Right renal cortex interstitium (tissue), 3 donors: ENCODE results near the gene IRGM. TPM values are rescaled to one million over a fixed set of nuclear protein-coding genes. Genes with fewer than 3 reads are reported as not detected.
A peak's percentile ranks its signal among the peaks of the same experiment; 100 is the strongest.
"Not testable (repeated sequence)": the region's sequence is repeated elsewhere in the genome, so short reads cannot be mapped to it uniquely, and the experiment has no call there.

Experiments
- DNase-seq, 3 donors: peaks; one replicate each; pipeline ENCODE4 v3.0.0-alpha.2; 2013; ENCODE audit warnings: low read depth in 3 of 3, low spot score in 2 of 3
- polyA plus RNA-seq, 3 donors: library from polyadenylated mRNA; unstranded; fragments of 120-200 nt; gene quantifications; one replicate each; pipeline ENCODE4 v1.2.1, GENCODE V29; 2013; ENCODE audit not compliant: insufficient read length in 3 of 3

IRGM gene
- 1 to 10 TPM in 1 of 3 donors, under 1 TPM in 2; 0.25 to 1.6 (median 0.48) TPM for polyA plus RNA-seq

GRCh38 chr5:150846308-150846653 is at the start of gene IRGM:
Gene IRGM, plus strand, starts transcription at chr5:150846521. Its CDS starts 1,603 bp downstream, at chr5:150848124.
- not testable (repeated sequence) for DNase-seq

GRCh38 chr5:150797384-150797783 is 48.9 kb upstream of the IRGM start:
- no peak for DNase-seq

DNA sequence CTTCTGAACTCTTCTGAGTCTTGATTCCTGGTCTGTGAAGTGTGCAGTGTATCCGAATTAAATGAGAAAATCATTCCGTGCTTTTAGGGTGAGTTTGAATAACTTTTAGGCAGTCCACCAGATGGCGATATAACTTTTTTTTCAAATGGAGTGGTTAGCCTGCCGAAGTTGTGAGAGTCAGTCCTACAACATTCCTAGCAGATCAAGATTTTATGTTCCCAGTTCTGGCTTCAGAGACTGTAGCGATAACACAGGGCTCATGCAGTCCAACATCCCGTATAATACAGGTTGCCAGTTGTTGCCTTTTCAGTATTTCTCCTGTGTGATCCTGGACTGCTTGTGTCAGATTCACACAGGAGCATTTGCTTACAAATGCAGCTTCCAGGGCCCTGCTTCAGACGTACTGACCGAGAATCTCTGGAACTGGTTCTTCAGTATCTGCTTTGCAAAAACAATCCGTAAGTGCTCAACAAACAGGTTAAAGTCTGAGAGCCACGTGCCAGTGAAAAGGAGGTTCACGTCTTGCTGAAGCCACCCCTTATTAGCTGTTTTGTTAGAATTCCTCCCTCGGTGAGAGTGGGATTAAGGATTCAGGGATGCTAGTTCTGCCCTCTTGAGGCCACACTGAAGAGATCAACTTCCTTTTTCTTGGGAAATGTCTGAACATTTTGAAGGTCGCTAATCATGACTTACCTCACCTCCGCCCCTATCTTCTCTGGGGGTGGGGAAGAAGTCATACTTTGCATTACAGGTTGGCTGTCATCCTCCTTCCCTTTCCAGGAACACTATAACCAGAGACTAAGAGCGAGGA is 45.0 kb upstream of the IRGM start:
- peak in 1 of 3 donors; percentile 79 for DNase-seq

DNA sequence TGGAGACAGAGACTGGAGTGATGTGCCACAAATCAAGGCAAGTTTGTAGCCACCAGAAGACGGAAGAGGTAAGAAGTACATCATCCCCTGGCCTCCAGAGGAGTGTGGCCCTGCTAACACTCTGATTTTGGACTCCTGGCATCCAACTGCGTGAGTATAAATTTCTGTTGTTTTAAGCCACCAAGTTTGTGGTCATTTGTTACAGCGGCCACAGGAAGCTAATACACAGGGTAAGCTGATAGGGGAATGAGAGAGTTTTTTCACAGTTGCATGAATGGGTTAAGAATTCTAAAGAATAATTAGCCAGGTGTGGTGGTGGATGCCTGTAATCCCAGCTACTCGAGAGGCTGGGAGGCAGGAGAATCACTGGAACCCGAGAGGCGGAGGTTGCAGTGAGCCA is 41.9 kb upstream of the IRGM start:
- DNase-seq, result no peak

DNA sequence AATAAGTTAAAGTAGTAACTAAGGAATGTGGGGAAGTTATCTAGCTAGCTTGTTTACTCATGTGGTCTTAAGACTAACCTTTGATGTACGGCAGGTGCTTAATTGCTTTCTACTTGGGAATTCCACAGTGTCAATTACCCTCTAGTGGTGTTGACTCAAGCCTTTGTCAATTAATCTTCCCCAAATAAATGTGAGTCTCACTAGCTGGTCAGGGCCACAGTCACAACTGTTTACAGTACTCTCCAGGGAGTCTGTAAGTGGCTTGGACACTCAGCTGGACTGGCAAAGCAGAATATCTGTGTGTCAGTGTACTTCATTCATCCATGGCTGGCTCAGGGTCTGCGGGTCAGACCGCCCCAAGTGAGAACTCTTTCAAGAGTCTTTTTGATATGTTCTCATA is 37.0 kb upstream of the IRGM start:
- no peak for DNase-seq

DNA sequence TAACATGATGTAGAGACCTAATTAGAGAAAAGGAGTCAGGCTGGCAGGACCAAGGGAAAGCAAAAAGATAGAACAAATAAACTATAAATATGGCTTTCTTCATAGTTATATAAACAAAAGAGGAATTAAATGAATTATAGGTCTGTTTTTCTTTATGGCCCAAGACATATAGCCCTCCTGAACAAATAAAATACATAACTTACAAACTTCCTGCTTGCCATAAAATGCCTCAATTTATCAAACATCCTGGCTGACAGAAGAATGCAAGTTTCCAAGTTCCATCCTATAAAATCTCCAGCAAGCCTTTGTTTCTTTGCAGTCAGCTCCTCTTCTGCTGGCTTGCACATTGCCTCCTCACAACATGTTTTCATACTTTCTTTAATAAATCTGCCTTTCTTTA is 31.3 kb upstream of the IRGM start:
- DNase-seq, result no peak

- no peak for DNase-seq
Observed at GRCh38 chr5:150816946-150817345, 29.4 kb upstream of the IRGM start.

GRCh38 chr5:150829744-150830143 is 16.6 kb upstream of the IRGM start:
- DNase-seq, result no peak

GRCh38 chr5:150831821-150832220 is 14.5 kb upstream of the IRGM start:
- not testable (repeated sequence) for DNase-seq

GRCh38 chr5:150836064-150836463 is 10.3 kb upstream of the IRGM start:
- no peak for DNase-seq

DNA sequence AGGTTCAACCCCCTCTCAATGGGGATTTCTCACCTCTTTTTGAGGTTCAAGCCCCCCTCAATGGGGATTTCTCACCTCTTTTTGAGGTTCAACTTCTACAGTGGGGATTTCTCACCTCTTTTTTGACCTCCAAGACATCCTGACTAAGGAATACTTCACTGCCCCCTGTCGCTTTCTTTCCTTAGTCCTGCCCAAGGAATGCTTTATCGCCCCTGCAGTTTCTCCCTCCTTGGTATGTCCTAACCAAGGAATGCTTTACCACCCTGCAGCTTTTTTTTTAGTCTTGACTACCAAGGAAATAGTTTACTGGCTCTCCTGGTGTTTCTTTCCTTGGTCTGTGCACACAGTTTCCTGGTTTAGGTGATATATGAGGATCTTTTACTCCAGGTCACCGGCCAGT is 9.6 kb upstream of the IRGM start:
- DNase-seq, result no peak

DNA sequence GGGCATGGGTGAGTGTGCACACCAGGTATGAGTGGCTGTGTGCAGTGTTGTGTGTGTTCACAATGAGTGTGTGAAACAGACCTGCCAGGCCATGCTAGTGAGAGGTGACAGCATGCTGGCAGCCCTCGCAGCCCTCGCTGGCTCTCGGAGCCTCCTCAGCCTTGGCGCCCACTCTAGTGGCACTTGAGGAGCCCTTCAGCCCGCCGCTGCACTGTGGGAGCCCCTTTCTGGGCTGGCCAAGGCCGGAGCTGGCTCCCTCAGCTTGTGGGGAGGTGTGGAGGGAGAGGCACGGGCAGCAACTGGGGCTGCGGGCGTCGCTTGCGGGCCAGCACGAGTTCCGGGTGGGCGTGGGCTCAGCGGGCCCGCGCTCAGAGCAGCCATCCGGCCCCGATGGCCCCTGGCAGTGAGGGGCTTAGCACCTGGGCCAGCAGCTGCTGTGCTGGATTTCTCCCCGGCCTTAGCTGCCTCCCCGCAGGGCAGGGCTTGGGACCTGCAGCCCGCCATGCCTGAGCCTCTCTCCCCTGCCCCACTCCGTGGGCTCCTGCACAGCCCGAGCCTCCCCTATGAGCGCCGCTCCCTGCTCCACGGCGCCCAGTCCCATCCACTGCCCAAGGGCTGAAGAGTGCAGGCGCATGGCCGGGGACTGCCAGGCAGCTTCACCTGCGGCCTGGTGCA is 999 bp upstream of the IRGM start:
- DNase-seq, result not testable (repeated sequence)

- peak; percentile 65 to 78 (median 75) for DNase-seq
Observed at GRCh38 chr5:150846654-150847333, 473 bp downstream of the IRGM start.

GRCh38 chr5:150847334-150847695 is 994 bp downstream of the IRGM start:
- DNase-seq, result no peak

- no peak for DNase-seq
Observed at GRCh38 chr5:150848271-150848670, 1.9 kb downstream of the IRGM start.

DNA sequence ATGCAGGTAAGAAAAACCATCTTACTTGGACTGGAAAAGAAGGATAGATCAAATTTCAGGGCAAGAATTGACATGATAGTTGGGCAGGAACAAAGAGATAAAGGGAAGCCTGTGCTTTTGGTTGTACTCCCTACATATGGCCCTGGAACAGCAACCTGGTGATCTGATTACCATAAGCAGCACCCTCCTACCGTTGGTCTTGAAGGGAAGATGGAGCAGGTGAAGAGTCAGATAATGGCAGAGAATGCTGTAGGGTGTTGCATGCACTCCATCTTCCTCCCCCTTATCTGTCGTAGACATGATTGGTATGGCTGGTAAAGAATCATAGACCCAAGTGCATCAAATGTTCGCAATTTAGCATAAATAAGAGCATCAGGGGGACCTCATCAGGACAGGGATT is 4.7 kb downstream of the IRGM start:
- no peak for DNase-seq

DNA sequence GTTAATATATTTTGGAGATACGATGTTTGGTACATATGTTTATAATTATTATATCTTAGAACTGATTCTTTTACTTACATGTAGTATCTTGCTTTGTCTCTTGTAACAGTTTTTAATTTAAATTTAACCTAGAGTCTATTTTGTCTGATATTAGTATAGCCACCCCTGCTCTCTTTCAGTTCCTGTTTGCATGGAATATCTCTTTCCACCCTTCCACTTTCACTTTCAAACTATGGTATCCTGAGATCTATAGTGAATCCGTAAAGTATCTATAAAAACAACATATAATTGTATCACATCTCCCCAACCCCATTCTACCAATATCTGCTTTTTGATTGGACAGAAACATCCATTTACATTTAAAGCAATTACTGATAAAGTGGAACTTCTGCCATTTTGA is 7.2 kb downstream of the IRGM start:
- DNase-seq, result no peak

DNA sequence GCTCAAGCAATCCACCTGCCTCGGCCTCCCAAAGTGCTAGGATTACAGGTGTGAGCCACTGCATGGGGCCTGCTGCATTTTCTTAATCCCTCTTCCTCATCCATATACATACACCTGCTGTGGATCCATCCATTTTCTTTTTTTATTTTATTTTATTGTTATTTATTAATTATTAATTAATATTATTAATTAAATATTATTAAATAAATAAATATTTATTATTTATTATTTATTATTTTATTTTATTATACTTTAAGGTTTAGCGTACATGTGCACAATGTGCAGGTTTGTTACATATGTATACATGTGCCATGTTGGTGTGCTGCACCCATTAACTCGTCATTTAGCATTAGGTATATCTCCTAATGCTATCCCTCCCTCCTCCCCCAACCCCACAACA is 10.4 kb downstream of the IRGM start:
- DNase-seq, result not testable (repeated sequence)

DNA sequence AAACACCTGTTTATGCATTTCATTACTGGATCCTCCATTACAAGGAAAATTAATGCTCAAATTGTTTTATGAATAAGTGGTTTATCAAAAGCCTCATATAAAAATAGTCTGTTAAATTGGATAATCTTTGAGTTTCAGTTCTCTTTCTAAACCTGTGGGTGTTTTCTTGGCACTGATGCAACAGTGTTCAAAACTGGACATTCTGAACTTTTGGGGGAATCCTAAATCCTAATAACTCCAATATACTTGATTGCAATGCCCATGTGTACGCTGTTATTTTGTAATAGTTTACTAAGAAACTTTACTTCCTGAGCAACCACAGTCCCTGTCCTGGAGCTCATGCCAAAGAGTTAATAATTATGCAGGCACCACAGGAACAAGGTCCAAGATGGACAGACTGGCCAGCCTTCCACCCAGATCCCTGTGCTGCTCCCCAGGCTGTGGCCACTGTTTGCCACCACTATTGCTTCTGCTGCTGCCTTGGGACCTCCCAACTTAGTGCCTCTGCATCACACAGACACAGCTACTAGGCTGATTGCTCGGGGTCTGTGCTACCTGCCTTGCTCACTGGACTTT is 14.0 kb downstream of the IRGM start:
- DNase-seq, result no peak

DNA sequence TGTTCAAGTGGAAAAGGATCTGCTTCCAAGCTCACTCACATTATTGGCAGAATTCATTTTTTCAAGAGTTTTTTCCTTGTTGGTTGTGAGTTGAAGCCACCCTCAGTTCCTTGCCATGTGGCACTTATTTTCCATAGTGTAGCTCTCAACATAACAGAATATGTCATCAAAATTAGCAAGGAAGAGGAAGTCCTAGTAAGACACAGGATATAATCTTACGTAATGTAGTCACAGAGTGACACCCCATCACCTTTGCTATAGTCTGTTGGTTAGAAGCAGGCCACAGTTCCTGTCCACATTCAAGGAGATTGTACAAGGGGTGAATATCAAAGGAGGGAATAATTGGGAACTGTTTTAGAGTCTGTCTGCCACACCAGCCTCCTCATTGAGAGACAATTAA is 15.7 kb downstream of the IRGM start:
- no peak for DNase-seq

- no peak for DNase-seq
Observed at GRCh38 chr5:150879358-150879757, 33.0 kb downstream of the IRGM start.
